ENCODE results near the gene ZNF804B. TPM values are rescaled to one million over a fixed set of nuclear protein-coding genes. Genes with fewer than 3 reads are reported as not detected.

Gene ZNF804B
- total and polyA plus RNA-seq, 2 donors from 2014 or later, result 0.19 TPM; not detected in 1

- no peak overlapping the region for H3K4me3 ChIP-seq (ENCODE audit: low read length in 3 of 3)
- no peak overlapping the region for H3K27ac ChIP-seq (ENCODE audit: low read depth in 2 of 2, low read length in 2 of 2)
- no peaks in the 10 kb centered on the region for H3K9me3 ChIP-seq (ENCODE audit: control insufficient read depth in 2 of 3, insufficient read depth in 1 of 3, low read length in 3 of 3)
- no peak for FAIRE-seq
- H3K4me1 ChIP-seq (ENCODE audit: control insufficient read depth in 2 of 3, insufficient read depth in 2 of 3, low read depth in 1 of 3, low read length in 3 of 3), result no peaks in the 10 kb centered on the region
- H3K36me3 ChIP-seq (ENCODE audit: control insufficient read depth in 2 of 3, insufficient read depth in 3 of 3, low read length in 3 of 3), result no peaks in the 10 kb centered on the region
- DNase-seq, result no peak
- no peaks in the 10 kb centered on the region for H3K27me3 ChIP-seq (ENCODE audit: control insufficient read depth, insufficient read depth, low read length)
- no peak for TF ChIP-seq CTCF (IDR thresholded peaks at IDR 0.05; ENCODE audit: borderline replicate concordance, extremely low read depth, insufficient read depth)
- intact Hi-C loops (cut with DNase I), result no loop called here
- H3K9ac ChIP-seq (ENCODE audit: low read length in 3 of 3), result no peak overlapping the region
These were observed 109.0 kb downstream of the ZNF804B start for GRCh38 chr7:88868456-88868855.

GRCh38 chr7:88881136-88881535 is 121.6 kb downstream of the ZNF804B start:
- Histone ChIP-seq H3K27me3 (ENCODE audit: control insufficient read depth, insufficient read depth, low read length) (no peaks in the 10 kb centered on the region), H3K4me1 (ENCODE audit: control insufficient read depth in 2 of 3, insufficient read depth in 2 of 3, low read depth in 1 of 3, low read length in 3 of 3) (no peaks in the 10 kb centered on the region), H3K9me3 (ENCODE audit: control insufficient read depth in 2 of 3, insufficient read depth in 1 of 3, low read length in 3 of 3) (no peaks in the 10 kb centered on the region), H3K36me3 (ENCODE audit: control insufficient read depth in 2 of 3, insufficient read depth in 3 of 3, low read length in 3 of 3) (no peaks in the 10 kb centered on the region), H3K4me3 (ENCODE audit: low read length in 3 of 3) (no peak overlapping the region), H3K9ac (ENCODE audit: low read length in 3 of 3) (no peak overlapping the region), H3K27ac (ENCODE audit: low read depth in 2 of 2, low read length in 2 of 2) (no peak overlapping the region)
- FAIRE-seq, result no peak
- no peak for TF ChIP-seq CTCF (IDR thresholded peaks at IDR 0.05; ENCODE audit: borderline replicate concordance, extremely low read depth, insufficient read depth)
- DNase-seq, result no peak
- intact Hi-C loops (cut with DNase I), result no loop called here

GRCh38 chr7:88885131-88885530 is 125.6 kb downstream of the ZNF804B start:
- FAIRE-seq (no peak), DNase-seq (no peak)
- Histone ChIP-seq H3K27ac (ENCODE audit: low read depth in 2 of 2, low read length in 2 of 2) (no peak overlapping the region), H3K36me3 (ENCODE audit: control insufficient read depth in 2 of 3, insufficient read depth in 3 of 3, low read length in 3 of 3) (no peaks in the 10 kb centered on the region), H3K27me3 (ENCODE audit: control insufficient read depth, insufficient read depth, low read length) (no peaks in the 10 kb centered on the region), H3K4me1 (ENCODE audit: control insufficient read depth in 2 of 3, insufficient read depth in 2 of 3, low read depth in 1 of 3, low read length in 3 of 3) (no peaks in the 10 kb centered on the region), H3K4me3 (ENCODE audit: low read length in 3 of 3) (no peak overlapping the region), H3K9ac (ENCODE audit: low read length in 3 of 3) (no peak overlapping the region), H3K9me3 (ENCODE audit: control insufficient read depth in 2 of 3, insufficient read depth in 1 of 3, low read length in 3 of 3) (no peaks in the 10 kb centered on the region)
- intact Hi-C loops (cut with DNase I), result no loop called here
- TF ChIP-seq CTCF (IDR thresholded peaks at IDR 0.05; ENCODE audit: borderline replicate concordance, extremely low read depth, insufficient read depth), result no peak

- Histone ChIP-seq H3K9me3 (ENCODE audit: control insufficient read depth in 2 of 3, insufficient read depth in 1 of 3, low read length in 3 of 3) (no peaks in the 10 kb centered on the region), H3K27ac (ENCODE audit: low read depth in 2 of 2, low read length in 2 of 2) (no peak overlapping the region), H3K36me3 (ENCODE audit: control insufficient read depth in 2 of 3, insufficient read depth in 3 of 3, low read length in 3 of 3) (no peaks in the 10 kb centered on the region), H3K9ac (ENCODE audit: low read length in 3 of 3) (no peak overlapping the region), H3K4me1 (ENCODE audit: control insufficient read depth in 2 of 3, insufficient read depth in 2 of 3, low read depth in 1 of 3, low read length in 3 of 3) (no peaks in the 10 kb centered on the region), H3K4me3 (ENCODE audit: low read length in 3 of 3) (no peak overlapping the region), H3K27me3 (ENCODE audit: control insufficient read depth, insufficient read depth, low read length) (no peaks in the 10 kb centered on the region)
- intact Hi-C loops (cut with DNase I), result no loop called here
- no peak for DNase-seq
- TF ChIP-seq CTCF (IDR thresholded peaks at IDR 0.05; ENCODE audit: borderline replicate concordance, extremely low read depth, insufficient read depth), result no peak
- FAIRE-seq, result no peak
These were observed 129.2 kb downstream of the ZNF804B start for GRCh38 chr7:88888684-88889083.
